Activated naive CD4-positive, alpha-beta T cell treated with anti-CD3 and anti-CD28 coated beads, Interleukin-2, amount 50 U/mL, for 72 hours (primary cell): ENCODE measurements around the gene OVCH2. TPM values are rescaled to one million over a fixed set of nuclear protein-coding genes. Genes with fewer than 3 reads are reported as not detected.
"Not testable (repeated sequence)": the region's sequence is repeated elsewhere in the genome, so short reads cannot be mapped to it uniquely, and the experiment has no call there.

Experiments used
- ATAC-seq, 2 donors: fragments of 150-1000 bp; cut with Tn5 transposase; 2 replicates each; pipeline ENCODE4 v1.10.0; 2021; ENCODE audit warnings: mild to moderate bottlenecking in 2 of 2, moderate library complexity in 2 of 2
- DNase-seq, 2 donors: peaks; one replicate each; pipeline ENCODE4 v3.0.0; 2021 to 2022; ENCODE audit warnings: low spot score in 2 of 2
- H3K27ac Mint-ChIP-seq, 2 donors: one replicate each; pipeline ENCODE4 v1.8.0; 2022; ENCODE audit warnings: mild to moderate bottlenecking in 2 of 2, mixed read lengths in 2 of 2
- H3K36me3 Mint-ChIP-seq, 2 donors: one replicate each; pipeline ENCODE4 v1.8.0; 2022; ENCODE audit warnings: mixed read lengths in 2 of 2
- H3K9me3 Mint-ChIP-seq, 2 donors: one replicate each; pipeline ENCODE4 v1.8.0; 2022; ENCODE audit warnings: mixed read lengths in 2 of 2
- total RNA-seq, 2 donors: library from RNA; stranded (reverse); gene quantifications; one replicate each; pipeline ENCODE4 v1.2.3, GENCODE V29; 2022

The OVCH2 gene
- total RNA-seq, 2 donors from 2014 or later = not detected

GRCh38 chr11:7673724-7674434 is 32.4 kb downstream of the OVCH2 start:
- H3K36me3 Mint-ChIP-seq = peaks cover 0 to 8% of the 10 kb centered on the region in 2 donors
- H3K27ac Mint-ChIP-seq = peak overlapping the region in 1 of 2 donors; percentile 47
- H3K9me3 Mint-ChIP-seq = no peaks in the 10 kb centered on the region
- peak in 1 of 2 donors; percentile 63 for ATAC-seq
- DNase-seq = no peak

GRCh38 chr11:7672960-7673723 is 33.1 kb downstream of the OVCH2 start, which contains the start of gene CYB5R2:
Gene CYB5R2, minus strand, starts transcription at chr11:7673500. Its CDS starts 675 bp downstream, at chr11:7672825.
- H3K36me3 Mint-ChIP-seq = peaks cover 0 to 8% of the 10 kb centered on the region in 2 donors
- ATAC-seq (peak in 1 of 2 donors; percentile 7), DNase-seq (no peak)
- no peaks in the 10 kb centered on the region for H3K9me3 Mint-ChIP-seq
- H3K27ac Mint-ChIP-seq = peak within 1 kb of the TSS in 1 of 2 donors; percentile 60

- no peaks in the 10 kb centered on the region for H3K9me3 Mint-ChIP-seq
- DNase-seq (no peak), ATAC-seq (peak in 1 of 2 donors; percentile 0)
- peak overlapping the region in 1 of 2 donors; percentile 60 for H3K27ac Mint-ChIP-seq
- peaks cover 0 to 8% of the 10 kb centered on the region in 2 donors for H3K36me3 Mint-ChIP-seq
These were observed 33.9 kb downstream of the OVCH2 start for GRCh38 chr11:7672276-7672959.

GRCh38 chr11:7671347-7672215 is 34.7 kb downstream of the OVCH2 start:
- peaks cover 0 to 1% of the 10 kb centered on the region in 2 donors for H3K36me3 Mint-ChIP-seq

GRCh38 chr11:7670641-7671040 is 35.6 kb downstream of the OVCH2 start:
- ATAC-seq (peak in 1 of 2 donors; percentile 21), DNase-seq (no peak)
- Mint-ChIP-seq H3K36me3 (no peaks in the 10 kb centered on the region), H3K9me3 (no peaks in the 10 kb centered on the region), H3K27ac (no peak overlapping the region)

More at GRCh38 chr11:7671347-7672215, 34.7 kb downstream of the OVCH2 start:
- H3K27ac Mint-ChIP-seq = no peak overlapping the region
- ATAC-seq (peak; percentile 74 to 82), DNase-seq (peak in 1 of 2 donors; percentile 44)
- no peaks in the 10 kb centered on the region for H3K9me3 Mint-ChIP-seq

- ATAC-seq (no peak), DNase-seq (no peak)
- Mint-ChIP-seq H3K36me3 (peaks cover 0 to 3% of the 10 kb centered on the region in 2 donors), H3K9me3 (no peaks in the 10 kb centered on the region), H3K27ac (no peak overlapping the region)
These were observed 37.4 kb downstream of the OVCH2 start for GRCh38 chr11:7668911-7669310.

GRCh38 chr11:7668464-7668863 is 37.8 kb downstream of the OVCH2 start:
- H3K27ac Mint-ChIP-seq = no peak overlapping the region
- ATAC-seq (no peak), DNase-seq (no peak)
- H3K9me3 Mint-ChIP-seq = no peaks in the 10 kb centered on the region
- H3K36me3 Mint-ChIP-seq = peaks cover 0 to 5% of the 10 kb centered on the region in 2 donors

- Mint-ChIP-seq H3K27ac (no peak overlapping the region), H3K9me3 (no peaks in the 10 kb centered on the region), H3K36me3 (peaks cover 0 to 5% of the 10 kb centered on the region in 2 donors)
- ATAC-seq = no peak
- no peak for DNase-seq
These were observed 38.8 kb downstream of the OVCH2 start for GRCh38 chr11:7667460-7667859.

GRCh38 chr11:7666292-7666866 is 39.9 kb downstream of the OVCH2 start:
- Mint-ChIP-seq H3K9me3 (no peaks in the 10 kb centered on the region), H3K36me3 (peaks cover 0 to 5% of the 10 kb centered on the region in 2 donors), H3K27ac (no peak overlapping the region)
- DNase-seq (no peak), ATAC-seq (no peak)

GRCh38 chr11:7665473-7666291 is 40.6 kb downstream of the OVCH2 start:
- H3K27ac Mint-ChIP-seq = peak overlapping the region; percentile 4 to 33
- DNase-seq (peak; percentile 75 to 86), ATAC-seq (peak; percentile 92 to 94)

GRCh38 chr11:7664867-7665266 is 41.4 kb downstream of the OVCH2 start:
- no peak for ATAC-seq
- peaks cover 0 to 5% of the 10 kb centered on the region in 2 donors for H3K36me3 Mint-ChIP-seq
- no peaks in the 10 kb centered on the region for H3K9me3 Mint-ChIP-seq
- H3K27ac Mint-ChIP-seq = peak overlapping the region in 1 of 2 donors; percentile 4
- no peak for DNase-seq

More at GRCh38 chr11:7665473-7666291, 40.6 kb downstream of the OVCH2 start:
- Mint-ChIP-seq H3K9me3 (no peaks in the 10 kb centered on the region), H3K36me3 (peaks cover 0 to 5% of the 10 kb centered on the region in 2 donors)

GRCh38 chr11:7663531-7663930 is 42.7 kb downstream of the OVCH2 start:
- H3K9me3 Mint-ChIP-seq, H3K36me3 Mint-ChIP-seq, H3K27ac Mint-ChIP-seq, DNase-seq, ATAC-seq: not testable (repeated sequence)

- ATAC-seq (peak; percentile 47 to 51), DNase-seq (no peak)
- peak overlapping the region; percentile 15 to 62 for H3K27ac Mint-ChIP-seq
- H3K36me3 Mint-ChIP-seq = peaks cover 9 to 26% of the 10 kb centered on the region in 2 donors
- peaks cover 0 to 6% of the 10 kb centered on the region in 2 donors for H3K9me3 Mint-ChIP-seq
These were observed 48.8 kb downstream of the OVCH2 start for GRCh38 chr11:7657306-7658025.

GRCh38 chr11:7656704-7657103 is 49.6 kb downstream of the OVCH2 start:
- no peak overlapping the region for H3K27ac Mint-ChIP-seq
- peaks cover 0 to 6% of the 10 kb centered on the region in 2 donors for H3K9me3 Mint-ChIP-seq
- ATAC-seq = no peak
- peaks cover 9 to 26% of the 10 kb centered on the region in 2 donors for H3K36me3 Mint-ChIP-seq
- no peak for DNase-seq
